Hematopoietic multipotent progenitor cell treated with erythropoietin and hydrocortisone succinate and interleukin-3 and kit ligand, for 4 days (in vitro differentiated cells): ENCODE results near the gene CCDC146.

Experiments used
- DNase-seq: peaks from one replicate; pipeline ENCODE4 v3.0.0-alpha.2; 2015

CCDC146 gene

GRCh38 chr7:77295549-77295948 is 173.1 kb downstream of the CCDC146 start:
- no peak for DNase-seq

GRCh38 chr7:77306231-77307067 is 184.0 kb downstream of the CCDC146 start:
- peak; percentile 29 for DNase-seq

- DNase-seq, result no peak
Observed at GRCh38 chr7:77308792-77309191, 186.4 kb downstream of the CCDC146 start.

- no peak for DNase-seq
Observed at GRCh38 chr7:77309714-77310220, 187.4 kb downstream of the CCDC146 start.

- DNase-seq, result no peak
Observed at GRCh38 chr7:77310982-77311381, 188.6 kb downstream of the CCDC146 start.

- no peak for DNase-seq
Observed at GRCh38 chr7:77313085-77313484, 190.7 kb downstream of the CCDC146 start.

GRCh38 chr7:77313876-77314480 is 191.6 kb downstream of the CCDC146 start:
- DNase-seq, result no peak

GRCh38 chr7:77315182-77315591 is 192.8 kb downstream of the CCDC146 start:
- DNase-seq, result no peak

GRCh38 chr7:77316219-77316978 is 194.0 kb downstream of the CCDC146 start:
- DNase-seq, result peak; percentile 48

GRCh38 chr7:77318019-77318418 is 195.6 kb downstream of the CCDC146 start:
- no peak for DNase-seq

- no peak for DNase-seq
Observed at GRCh38 chr7:77320137-77320536, 197.7 kb downstream of the CCDC146 start.

- DNase-seq, result no peak
Observed at GRCh38 chr7:77320714-77321113, 198.3 kb downstream of the CCDC146 start.

GRCh38 chr7:77321300-77321699 is 198.9 kb downstream of the CCDC146 start:
- DNase-seq, result no peak

- no peak for DNase-seq
Observed at GRCh38 chr7:77326131-77326530, 203.7 kb downstream of the CCDC146 start.

GRCh38 chr7:77327067-77327931 is 204.9 kb downstream of the CCDC146 start:
- DNase-seq, result peak; percentile 92

GRCh38 chr7:77327932-77328628 is 205.7 kb downstream of the CCDC146 start:
- peak; percentile 78 for DNase-seq

- no peak for DNase-seq
Observed at GRCh38 chr7:77328669-77329068, 206.3 kb downstream of the CCDC146 start.

GRCh38 chr7:77329466-77330168 is 207.2 kb downstream of the CCDC146 start:
- no peak for DNase-seq

GRCh38 chr7:77330169-77330882 is 207.9 kb downstream of the CCDC146 start:
- peak; percentile 75 for DNase-seq

- peak; percentile 95 for DNase-seq
Observed at GRCh38 chr7:77331938-77332695, 209.7 kb downstream of the CCDC146 start.
